T47D (cell line): ENCODE measurements around the gene RSPH1.

ENCODE experiments used
- DNase-seq, 2 experiments: peaks; one replicate each; pipeline versions ENCODE4 v3.0.0 to v3.0.0-alpha.2; 2011 to 2012; ENCODE audit warnings: low read depth in 1 of 2, low spot score in 1 of 2
- JUND ChIP-seq: IDR thresholded peaks from 2 replicates; pipeline ENCODE4 v1.6.1; 2012; ENCODE audit warnings: low read depth
- in situ Hi-C: cut with HindIII; loops from 2 replicates; pipeline ENCODE4 v1.10.0; 2016; ENCODE audit warnings: low sequenced_read_pairs, low pct_unique_long_range_greater_than_20kb

The RSPH1 gene

DNA sequence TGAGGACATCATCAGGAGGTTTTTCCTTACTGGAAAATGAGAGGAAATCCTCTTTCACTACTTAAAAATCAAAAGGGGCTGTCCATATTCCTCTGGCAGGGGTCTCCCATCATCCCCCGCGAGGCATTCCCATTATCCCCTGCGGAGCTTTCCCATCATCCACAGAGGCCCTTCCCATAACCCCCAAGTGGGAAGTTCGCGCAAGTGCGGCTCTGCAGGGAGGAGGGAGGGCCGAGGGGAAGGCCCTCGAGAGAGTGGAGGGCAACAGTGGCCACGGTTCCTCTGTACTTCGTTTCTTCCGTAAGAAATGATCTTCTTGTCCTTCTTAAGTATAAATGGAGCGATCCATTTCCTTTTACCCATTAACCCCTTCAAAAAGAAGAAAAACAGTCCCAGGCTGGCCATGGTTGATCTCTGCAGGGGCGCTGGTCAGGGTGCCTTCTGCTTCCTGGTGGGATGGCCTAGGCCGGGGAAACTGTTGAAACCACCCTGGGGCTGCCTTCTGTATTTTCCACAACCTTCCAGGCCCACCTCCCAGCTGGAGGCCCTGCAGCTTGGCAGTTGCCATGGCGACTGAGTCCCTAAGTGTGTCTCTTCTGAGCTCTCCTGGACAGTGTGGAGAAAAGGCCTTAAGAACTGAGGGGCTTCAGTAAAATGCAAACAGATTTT is 3.6 kb upstream of the RSPH1 start:
- TF ChIP-seq JUND: no peak
- DNase-seq: no peak
- in situ Hi-C loops: no loop called here

DNA sequence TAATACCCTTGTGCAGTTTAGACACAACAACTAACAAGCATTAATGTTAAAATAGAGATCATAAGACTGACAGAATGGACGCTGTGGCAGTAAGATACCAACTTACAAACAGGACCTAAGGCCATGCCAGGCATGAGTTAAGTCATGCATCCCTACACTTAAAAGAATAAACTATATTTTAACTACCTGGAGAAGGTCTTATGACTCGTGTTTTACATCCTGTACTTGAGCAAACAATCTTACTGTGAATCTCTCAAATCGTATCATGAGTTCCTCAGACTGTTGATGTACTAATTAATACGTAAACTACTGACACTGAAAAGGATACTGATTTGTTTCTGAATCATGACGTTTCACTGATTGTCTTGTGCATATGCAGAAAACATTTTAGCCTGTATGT is 2.0 kb upstream of the RSPH1 start:
- no peak for TF ChIP-seq JUND

DNA sequence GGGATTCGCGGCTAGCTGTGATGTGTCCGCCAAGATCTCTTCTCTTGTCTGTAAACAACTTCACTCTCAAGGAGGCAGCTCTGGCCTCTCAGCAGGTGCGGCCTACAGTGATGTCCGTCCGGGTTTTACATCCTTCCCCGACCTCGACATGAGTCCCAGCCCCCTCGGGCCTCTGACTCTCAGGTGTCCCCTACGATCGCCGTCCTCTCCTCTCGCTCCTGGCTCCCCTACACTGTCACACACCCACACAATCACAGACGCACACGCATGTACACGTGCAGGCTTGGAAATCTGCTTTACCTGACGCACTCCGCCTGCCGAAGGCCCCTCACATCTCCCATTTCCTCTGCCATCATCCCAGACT is 797 bp upstream of the RSPH1 start:
- in situ Hi-C loops: no loop called here
- peak in 1 of 2 experiments; percentile 25 for DNase-seq
- no peak for TF ChIP-seq JUND

More for the DNA sequence above, 2.0 kb upstream of the RSPH1 start:
- in situ Hi-C loops: no loop called here
- DNase-seq: no peak

GRCh38 chr21:42495765-42496119 is 282 bp downstream of the RSPH1 start:
- in situ Hi-C loops: no loop called here
- TF ChIP-seq JUND: no peak
- peak; percentile 37 to 71 for DNase-seq

DNA sequence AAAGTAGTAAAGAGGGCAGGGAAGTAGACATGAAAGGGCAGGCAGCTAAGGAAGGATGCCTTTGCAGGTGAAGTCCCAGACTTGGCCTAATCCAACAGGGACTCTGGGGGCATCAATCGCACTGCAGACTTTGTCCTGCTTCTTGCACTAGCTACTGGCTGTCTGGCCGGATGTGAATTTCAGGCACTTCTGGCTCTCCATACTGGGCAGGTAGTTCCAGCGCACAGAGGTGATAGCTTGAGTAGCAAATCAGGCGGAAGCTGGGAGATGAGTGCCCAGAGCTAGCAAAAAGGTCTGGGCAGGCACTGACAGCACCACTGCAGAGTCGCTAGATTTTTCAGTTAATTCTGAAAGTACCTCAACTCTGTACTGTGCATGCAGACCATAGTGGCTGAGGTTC is 997 bp downstream of the RSPH1 start:
- in situ Hi-C loops: no loop called here
- no peak for TF ChIP-seq JUND
- DNase-seq: no peak

DNA sequence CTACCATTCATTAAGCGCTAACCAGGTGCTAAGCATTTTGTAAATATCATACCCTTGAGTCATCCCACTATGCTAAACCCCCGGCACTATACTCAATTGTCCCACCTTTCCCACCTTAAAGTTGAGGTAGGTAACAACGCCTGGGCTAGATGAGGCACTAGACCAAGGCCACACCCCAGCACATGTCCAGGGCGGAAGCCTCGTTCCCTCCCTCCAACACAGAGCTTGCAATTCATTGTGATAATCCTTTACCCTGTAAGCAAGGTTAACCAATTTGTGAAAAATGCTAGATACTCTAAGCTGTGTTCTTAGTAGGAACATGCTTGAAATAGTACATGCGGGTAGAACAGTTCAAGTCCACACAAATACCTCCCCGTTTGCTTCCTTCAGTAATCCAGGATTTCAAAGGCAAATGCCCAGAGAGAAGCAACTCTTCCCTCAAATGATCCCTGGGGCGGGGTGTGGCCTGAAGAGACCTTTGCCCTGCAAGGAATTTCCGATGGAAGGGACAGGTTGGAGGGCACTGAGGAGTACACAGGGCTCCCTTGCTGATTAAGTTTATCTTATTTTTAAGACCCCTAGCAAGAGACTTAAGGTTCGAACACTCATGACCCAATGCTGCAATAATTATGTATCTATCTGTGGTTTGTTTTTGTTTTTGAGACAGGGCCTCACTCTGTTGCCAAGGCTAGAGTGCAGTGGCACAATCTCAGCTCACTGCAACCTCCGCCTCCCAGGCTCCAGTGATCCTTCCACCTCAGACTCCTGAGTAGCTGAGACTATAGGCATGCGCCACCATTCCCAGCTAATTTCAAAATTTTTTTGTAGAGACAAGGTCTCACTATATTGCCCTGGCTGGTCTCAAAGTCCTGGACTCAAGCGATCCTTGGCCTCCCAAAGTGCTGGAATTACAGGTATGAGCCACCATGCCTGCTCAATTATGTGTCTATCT is 2.6 kb downstream of the RSPH1 start:
- in situ Hi-C loops: no loop called here
- TF ChIP-seq JUND: no peak
- no peak for DNase-seq

- no peak for DNase-seq
- in situ Hi-C loops: no loop called here
- no peak for TF ChIP-seq JUND
Observed at GRCh38 chr21:42492201-42492600, 3.8 kb downstream of the RSPH1 start.

- in situ Hi-C loops: no loop called here
- TF ChIP-seq JUND: no peak
- DNase-seq: no peak
Observed at GRCh38 chr21:42491328-42491727, 4.7 kb downstream of the RSPH1 start.

DNA sequence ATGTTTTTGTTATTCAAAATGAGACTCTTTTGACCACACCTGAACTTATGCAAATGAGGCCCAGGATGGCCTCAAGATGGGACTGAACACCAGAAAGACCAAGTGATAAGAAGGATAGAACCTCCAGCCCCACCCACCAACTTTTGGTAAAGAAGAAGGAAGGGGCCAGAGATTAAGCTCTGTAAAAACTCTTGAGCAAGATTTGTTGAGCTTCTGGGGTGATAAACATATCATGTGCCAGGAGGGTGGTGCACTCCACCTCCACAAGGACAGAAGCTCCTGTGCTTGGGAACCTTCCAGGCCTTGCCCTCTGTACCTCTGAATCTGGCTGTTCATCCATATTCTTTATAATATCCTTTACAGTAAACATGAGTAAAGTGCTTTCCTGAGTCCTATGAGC is 5.3 kb downstream of the RSPH1 start:
- DNase-seq: no peak
- no peak for TF ChIP-seq JUND
- in situ Hi-C loops: no loop called here

DNA sequence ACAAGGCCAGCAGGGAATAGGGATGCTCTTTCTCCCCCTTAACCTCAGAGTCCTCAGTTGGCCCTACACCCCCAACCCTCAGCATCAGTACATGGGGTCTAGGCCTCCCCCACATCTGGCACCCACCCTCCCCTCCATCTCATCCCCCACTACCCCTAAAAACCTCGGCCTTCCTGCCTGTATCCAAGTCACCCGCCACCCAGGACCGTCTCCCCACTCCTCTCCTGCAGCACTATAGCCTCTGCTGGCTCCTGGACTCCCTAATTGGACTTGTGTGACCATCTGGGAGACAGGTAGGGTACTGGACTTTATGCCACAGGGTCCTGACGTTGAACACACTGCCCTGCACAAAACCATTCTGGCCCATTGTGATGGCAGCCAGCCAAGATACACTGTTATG is 6.0 kb downstream of the RSPH1 start:
- no peak for DNase-seq
- in situ Hi-C loops: no loop called here
- TF ChIP-seq JUND: no peak

DNA sequence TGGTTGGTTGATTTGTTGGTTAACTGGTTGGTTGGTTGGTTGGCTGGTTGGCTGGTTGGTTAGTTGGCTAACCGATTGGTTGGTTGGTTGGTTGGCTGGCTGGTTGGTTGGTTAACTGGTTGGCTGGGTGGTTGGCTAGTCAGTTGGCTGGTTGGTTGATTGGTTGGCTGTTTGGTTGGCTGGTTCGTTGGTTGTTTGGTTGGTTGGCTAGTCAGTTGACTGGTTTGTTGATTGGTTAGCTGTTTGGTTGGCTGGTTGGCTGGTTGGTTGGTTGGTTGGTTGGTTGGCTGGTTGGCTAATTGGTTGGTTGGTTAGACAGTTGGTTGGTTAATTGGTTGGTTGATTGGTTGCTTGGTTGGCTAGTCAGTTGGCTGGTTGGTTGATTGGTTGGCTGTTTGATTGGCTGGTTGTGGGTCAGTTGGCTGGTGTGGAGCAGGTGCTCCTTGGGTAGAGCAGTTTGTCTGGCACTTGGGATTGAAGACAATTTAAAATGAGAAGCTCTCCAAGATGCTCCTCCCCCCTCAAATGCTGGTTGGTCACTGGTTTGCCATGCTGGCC is 6.9 kb downstream of the RSPH1 start:
- TF ChIP-seq JUND: no peak
- no peak for DNase-seq
- in situ Hi-C loops: no loop called here

DNA sequence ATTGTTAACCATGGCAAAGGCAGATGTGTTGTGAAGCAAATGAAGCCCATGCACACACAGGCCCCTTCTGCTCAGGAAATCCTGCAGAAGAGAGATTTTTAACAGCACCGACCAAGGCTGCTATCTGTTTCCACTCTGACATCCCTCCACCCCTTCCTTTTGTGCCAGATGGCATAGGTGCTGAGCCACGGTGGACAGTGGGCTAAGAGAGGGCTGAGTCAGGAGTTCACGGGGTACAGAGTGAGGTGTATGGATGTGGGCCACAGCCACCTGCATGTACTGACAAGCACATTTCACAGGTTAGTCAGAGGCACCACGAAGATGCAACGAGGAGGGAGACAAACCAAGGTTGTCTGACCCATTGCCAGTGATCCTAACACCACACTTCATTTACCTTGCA is 9.5 kb downstream of the RSPH1 start:
- no peak for DNase-seq
- TF ChIP-seq JUND: no peak
- in situ Hi-C loops: no loop called here

DNA sequence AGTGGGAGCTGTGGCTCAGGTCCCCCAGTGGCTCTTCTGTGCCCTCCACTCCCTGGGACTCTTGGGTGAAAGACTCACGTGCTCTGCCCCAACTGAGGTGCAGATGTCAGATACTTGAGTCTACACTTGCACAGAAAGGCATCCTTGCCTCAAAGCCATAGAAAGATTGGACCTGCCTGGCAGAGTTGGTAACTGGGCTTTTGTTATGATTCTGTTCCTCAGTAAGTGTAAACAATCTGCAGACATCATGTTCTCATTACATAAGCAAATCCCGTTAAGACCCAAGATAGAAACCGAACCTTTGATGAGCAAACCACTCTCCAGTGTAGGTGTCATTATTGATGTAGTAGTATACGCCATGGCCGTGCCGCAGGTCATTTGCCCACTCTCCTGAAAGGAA is 10.0 kb downstream of the RSPH1 start:
- TF ChIP-seq JUND: no peak
- no peak for DNase-seq
- in situ Hi-C loops: no loop called here
